SK-N-SH (cell line): ENCODE data around the gene PRRG4. TPM values are rescaled to one million over a fixed set of nuclear protein-coding genes. Genes with fewer than 3 reads are reported as not detected.
A peak's percentile ranks its signal among the peaks of the same experiment; 100 is the strongest.

Experiments
- CTCF ChIA-PET: fragments of 300-600, 350-600 bp; formaldehyde crosslinking; extraction: SDS; loops from one replicate; lab custom pipeline; 2021; lab: Yijun Ruan, JAX
- POLR2A ChIA-PET: fragments of 350-600 bp; sonication (Branson Sonifier 250); formaldehyde crosslinking; extraction: SDS; loops from one replicate; lab custom pipeline; 2020; ENCODE audit warnings: antibody characterized with exemption, inconsistent platforms; lab: Yijun Ruan, JAX
- DNase-seq: peaks from one replicate; pipeline ENCODE4 v3.0.0; 2012
- H2AFZ ChIP-seq: fragments of 200-600 bp; sonication (generic); 2 replicates; pipeline ENCODE4 v1.8.1; 2016; ENCODE audit warnings: antibody characterized with exemption, mild to moderate bottlenecking, low read depth
- H3F3A ChIP-seq: fragments of 200-600 bp; sonication (generic); replicated peaks from 2 replicates; pipeline ENCODE3; 2016; ENCODE audit warnings: antibody characterized with exemption, mild to moderate bottlenecking; ENCODE audit not compliant: insufficient read depth
- H3K27ac ChIP-seq, 2 experiments: fragments of 200-500 bp in 1 of 2; fragments of 200-600 bp in 1 of 2; sonication (Bioruptor generic) in 1 of 2; sonication (generic), shearing (Covaris generic) in 1 of 2; 2 replicates each; pipeline versions ENCODE4 v1.5.1 to v1.6.1; 2014 to 2016; ENCODE audit warnings: low read depth in 2 of 2, inconsistent platforms in 1 of 2, low read length in 1 of 2, mild to moderate bottlenecking in 1 of 2, mixed read lengths in 1 of 2
- H3K27me3 ChIP-seq: fragments of 200-600 bp; sonication (generic), shearing (Covaris generic); 2 replicates; pipeline ENCODE4 v1.6.1; 2016; ENCODE audit warnings: mixed run types; ENCODE audit not compliant: insufficient read depth
- H3K36me3 ChIP-seq, 2 experiments: fragments of 200-500 bp in 1 of 2; fragments of 200-600 bp in 1 of 2; sonication (Bioruptor generic) in 1 of 2; sonication (generic) in 1 of 2; replicated peaks in 1 of 2; 2 replicates each; pipeline versions ENCODE3 to v1.5.1; 2014 to 2016; ENCODE audit warnings: low read length in 1 of 2, mild to moderate bottlenecking in 1 of 2; ENCODE audit not compliant: insufficient read depth in 2 of 2, control insufficient read depth in 1 of 2
- H3K4me1 ChIP-seq, 2 experiments: fragments of 200-500 bp in 1 of 2; fragments of 200-600 bp in 1 of 2; sonication (Bioruptor generic) in 1 of 2; sonication (generic), shearing (Covaris generic) in 1 of 2; 2 replicates each; pipeline versions ENCODE4 v1.5.1 to v1.6.1; 2014 to 2016; ENCODE audit warnings: low read depth in 1 of 2, low read length in 1 of 2, mixed run types in 1 of 2; ENCODE audit not compliant: insufficient read depth in 2 of 2, control insufficient read depth in 1 of 2
- H3K4me2 ChIP-seq: fragments of 200-600 bp; sonication (generic), shearing (Covaris generic); 2 replicates; pipeline ENCODE4 v1.6.1; 2017; ENCODE audit warnings: mixed run types
- H3K4me3 ChIP-seq, 2 experiments: fragments of 200-500 bp in 1 of 2; fragments of 200-600 bp in 1 of 2; sonication (Bioruptor generic) in 1 of 2; sonication (generic), shearing (Covaris generic) in 1 of 2; 2 replicates each; pipeline versions ENCODE4 v1.5.1 to v1.8.1; 2014 to 2016; ENCODE audit warnings: low read depth in 2 of 2, inconsistent platforms in 1 of 2, low read length in 1 of 2, mild to moderate bottlenecking in 1 of 2, mixed read lengths in 1 of 2, moderate library complexity in 1 of 2
- H3K79me2 ChIP-seq: fragments of 200-600 bp; sonication (generic); 2 replicates; pipeline ENCODE4 v1.8.1; 2017; ENCODE audit warnings: mild to moderate bottlenecking; ENCODE audit not compliant: insufficient read depth
- H3K9ac ChIP-seq: fragments of 200-600 bp; sonication (generic); 2 replicates; pipeline ENCODE4 v1.6.1; 2017; ENCODE audit warnings: mixed run types
- H3K9me2 ChIP-seq: fragments of 200-600 bp; sonication (generic); 2 replicates; pipeline ENCODE4 v1.6.1; 2017; ENCODE audit warnings: mixed run types
- H3K9me3 ChIP-seq: fragments of 200-600 bp; sonication (generic); 2 replicates; pipeline ENCODE4 v1.6.1; 2017; ENCODE audit warnings: mixed run types, mild to moderate bottlenecking, moderate library complexity
- H4K20me1 ChIP-seq: fragments of 200-600 bp; sonication (generic); 2 replicates; pipeline ENCODE4 v1.6.1; 2017; ENCODE audit warnings: mild to moderate bottlenecking, mixed run types; ENCODE audit not compliant: insufficient read depth
- EZH2phosphoT487 ChIP-seq: fragments of 200-600 bp; sonication (generic); IDR thresholded peaks from 2 replicates; pipeline ENCODE4 v1.6.1; 2017; ENCODE audit warnings: low read depth, mixed run types, mild to moderate bottlenecking, antibody characterized with exemption, moderate library complexity, borderline replicate concordance
- FOSL2 ChIP-seq: IDR thresholded peaks from 2 replicates; pipeline ENCODE4 v1.4.0; 2012; ENCODE audit warnings: low read depth, mild to moderate bottlenecking, moderate library complexity, borderline replicate concordance
- FOXJ3 ChIP-seq: sonication (generic); formaldehyde crosslinking; IDR thresholded peaks from 2 replicates; pipeline ENCODE4 v1.5.1; 2020; ENCODE audit warnings: mild to moderate bottlenecking, missing genetic modification reagents
- FOXM1 ChIP-seq: IDR thresholded peaks from 2 replicates; pipeline ENCODE4 v1.4.0; 2012; ENCODE audit warnings: low read depth, mild to moderate bottlenecking
- IRF3 ChIP-seq: fragments of 150-350 bp; IDR thresholded peaks from 2 replicates; pipeline ENCODE4 v1.6.1; 2016; ENCODE audit warnings: mild to moderate bottlenecking, low read depth, low read length
- POLR2AphosphoS5 ChIP-seq: IDR thresholded peaks from 2 replicates; pipeline ENCODE4 v1.6.1; 2012; ENCODE audit warnings: low read depth, low read length
- REST ChIP-seq: IDR thresholded peaks from 2 replicates; pipeline ENCODE4 v1.6.1; 2012; ENCODE audit warnings: mild to moderate bottlenecking, low read depth, low read length, moderate library complexity
- RFX5 ChIP-seq: IDR thresholded peaks from 2 replicates; pipeline ENCODE4 v1.6.1; 2012; ENCODE audit warnings: mild to moderate bottlenecking, improper control_type of control experiment, low read length
- TEAD4 ChIP-seq: IDR thresholded peaks from 2 replicates; pipeline ENCODE4 v1.4.0; 2012; ENCODE audit warnings: mild to moderate bottlenecking, borderline replicate concordance; ENCODE audit not compliant: insufficient read depth
- YY1 ChIP-seq: IDR thresholded peaks from 2 replicates; pipeline ENCODE4 v1.4.0; 2012; ENCODE audit warnings: low read depth, mild to moderate bottlenecking
- WGBS: methylation state at CpG from one replicate; pipeline ENCODE4 v1.1.6; 2017; ENCODE audit warnings: low lambda C conversion rate; 5-methylcytosine and 5-hydroxymethylcytosine counted together
- polyA plus RNA-seq, 3 experiments: library from polyadenylated mRNA; depleted of rRNA; stranded (reverse); fragments of >200 nt; gene quantifications; 2 replicates each; pipeline ENCODE4 v1.2.3, GENCODE V29; 2012

Gene PRRG4
- polyA plus RNA-seq, 1 of the 3 experiments (the other 2 are of a cell fraction) = 0.21 TPM

GRCh38 chr11:32829157-32829679, 509 bp upstream of the PRRG4 start (continued):
- no peak for TF ChIP-seq REST
- TF ChIP-seq, all 33 proteins: peak for 0

- no peak for TF ChIP-seq POLR2AphosphoS5
- TF ChIP-seq FOXJ3 (CRISPR knock-in tag) = no peak
- no peak for TF ChIP-seq IRF3
- no peak for TF ChIP-seq EZH2phosphoT487
- CTCF ChIA-PET = no interaction called here
- Histone ChIP-seq H3K79me2 (no peaks in the 10 kb centered on the region), H3K36me3 (no peaks in the 10 kb centered on the region), H3K9ac (peak overlapping the region; percentile 63; the same call in 1 of the 2 replicates), H3K27me3 (peaks cover 30% of the 10 kb centered on the region; the same call in 1 of the 2 replicates), H3K9me3 (no peaks in the 10 kb centered on the region), H3K9me2 (no peaks in the 10 kb centered on the region), H3K4me1 (no peaks in the 10 kb centered on the region; a peak in 2 of 4 replicates), H3K4me2 (peak overlapping the region; percentile 96), H2AFZ (peak overlapping the region; percentile 96; the same call in 1 of the 2 replicates), H3K27ac (no peak overlapping the region), H4K20me1 (no peaks in the 10 kb centered on the region), H3F3A (no peaks in the 10 kb centered on the region), H3K4me3 (peak overlapping the region; percentile 56 to 69; a peak in 3 of 4 replicates)
- DNase-seq = no peak
- 6% methylated on average over 6 of the region's 6 CpGs for WGBS
- POLR2A ChIA-PET = no interaction called here
These were observed 649 bp downstream of the PRRG4 start for GRCh38 chr11:32830413-32830738.

- H3K27ac ChIP-seq = no peak overlapping the region
These were observed 1.1 kb downstream of the PRRG4 start for GRCh38 chr11:32830796-32831195.

More at GRCh38 chr11:32830796-32831195, 1.1 kb downstream of the PRRG4 start:
- CTCF ChIA-PET = no interaction called here
- Histone ChIP-seq H3K9me2 (no peaks in the 10 kb centered on the region), H3K4me3 (no peak overlapping the region), H3K79me2 (no peaks in the 10 kb centered on the region), H3K36me3 (no peaks in the 10 kb centered on the region), H3K9ac (no peak overlapping the region), H3K4me1 (no peaks in the 10 kb centered on the region; a peak in 2 of 4 replicates), H3K9me3 (no peaks in the 10 kb centered on the region), H2AFZ (0 out of 2 replicates have a peak overlapping the region, but pooled peaks have one; percentile 96), H3K27me3 (peaks cover 30% of the 10 kb centered on the region; the same call in 1 of the 2 replicates), H4K20me1 (no peaks in the 10 kb centered on the region), H3F3A (no peaks in the 10 kb centered on the region), H3K4me2 (peak overlapping the region; percentile 96; the same call in 1 of the 2 replicates)
- no peak for DNase-seq
- TF ChIP-seq TEAD4 (no peak), YY1 (no peak), FOSL2 (no peak), REST (no peak), RFX5 (no peak), POLR2AphosphoS5 (no peak), FOXM1 (no peak)
- POLR2A ChIA-PET = no interaction called here
- WGBS = 35% methylated on average over 9 of the region's 9 CpGs
